Measurements from ENCODE around the gene KCP.

The KCP gene

GRCh38 chr7:128885370-128886187 lies 24.9 kb downstream of the KCP start:
- DNase-seq: no peak

GRCh38 chr7:128884561-128885369 lies 25.7 kb downstream of the KCP start:
- DNase-seq: no peak

- peak; percentile 5 for DNase-seq
Measured at GRCh38 chr7:128883622-128884448, 26.7 kb downstream of the KCP start.

DNA sequence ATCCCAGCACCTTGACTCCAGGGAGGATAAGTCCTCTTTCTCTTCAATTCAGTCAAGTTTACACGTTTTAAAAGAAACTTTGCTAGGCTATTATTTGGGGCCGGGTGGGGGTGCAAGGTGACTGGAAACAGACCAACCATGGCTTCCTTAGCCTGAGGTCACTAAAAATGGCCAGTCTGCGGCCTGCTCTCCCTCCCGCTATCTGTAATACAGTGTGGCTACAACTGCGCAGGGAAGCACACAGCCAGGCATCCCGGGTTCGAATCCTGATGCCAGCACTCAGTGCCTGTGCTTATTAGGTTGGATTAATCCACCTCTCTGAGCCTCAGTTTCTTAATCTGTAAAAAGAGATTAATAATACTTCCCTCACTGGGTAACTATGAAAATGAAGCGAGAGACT lies 28.4 kb downstream of the KCP start:
- no peak for DNase-seq

DNA sequence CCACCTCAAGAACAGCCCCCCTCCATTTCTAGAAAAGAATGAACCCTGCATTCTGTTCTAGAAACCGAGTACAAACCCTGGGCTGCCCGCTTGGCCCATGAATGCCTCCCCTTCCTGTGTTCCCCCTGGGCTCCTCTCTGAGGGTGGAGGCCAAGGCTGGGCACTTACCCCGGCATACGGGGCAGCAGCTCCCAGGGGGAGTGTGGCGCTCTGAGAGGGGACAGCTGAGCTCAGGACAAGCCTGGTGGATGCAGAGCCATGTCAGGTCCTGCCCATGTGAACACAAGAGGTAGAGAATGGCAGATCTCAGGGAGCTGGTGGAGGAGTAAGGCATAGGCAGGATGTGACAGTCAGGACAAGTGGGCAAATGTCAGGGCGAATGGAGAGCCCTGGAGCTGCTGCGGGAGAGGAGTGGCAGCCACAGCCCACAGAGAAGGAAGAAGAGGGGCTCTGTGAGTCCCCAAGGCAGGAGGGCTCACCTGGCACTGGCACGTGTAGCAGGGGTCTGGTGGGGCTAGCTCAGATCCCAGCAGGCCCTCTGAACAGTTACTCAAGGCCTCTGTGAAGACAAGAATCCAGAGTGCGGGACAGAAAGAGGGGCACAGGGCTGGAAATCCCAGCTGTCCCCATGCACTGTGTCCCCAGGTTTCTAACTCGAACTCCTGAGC lies 28.9 kb downstream of the KCP start:
- no peak for DNase-seq

GRCh38 chr7:128880791-128881457 lies 29.6 kb downstream of the KCP start:
- DNase-seq: no peak

GRCh38 chr7:128879939-128880746 lies 30.4 kb downstream of the KCP start:
- peak; percentile 29 for DNase-seq

GRCh38 chr7:128879461-128879938 lies 31.0 kb downstream of the KCP start:
- DNase-seq: no peak

DNA sequence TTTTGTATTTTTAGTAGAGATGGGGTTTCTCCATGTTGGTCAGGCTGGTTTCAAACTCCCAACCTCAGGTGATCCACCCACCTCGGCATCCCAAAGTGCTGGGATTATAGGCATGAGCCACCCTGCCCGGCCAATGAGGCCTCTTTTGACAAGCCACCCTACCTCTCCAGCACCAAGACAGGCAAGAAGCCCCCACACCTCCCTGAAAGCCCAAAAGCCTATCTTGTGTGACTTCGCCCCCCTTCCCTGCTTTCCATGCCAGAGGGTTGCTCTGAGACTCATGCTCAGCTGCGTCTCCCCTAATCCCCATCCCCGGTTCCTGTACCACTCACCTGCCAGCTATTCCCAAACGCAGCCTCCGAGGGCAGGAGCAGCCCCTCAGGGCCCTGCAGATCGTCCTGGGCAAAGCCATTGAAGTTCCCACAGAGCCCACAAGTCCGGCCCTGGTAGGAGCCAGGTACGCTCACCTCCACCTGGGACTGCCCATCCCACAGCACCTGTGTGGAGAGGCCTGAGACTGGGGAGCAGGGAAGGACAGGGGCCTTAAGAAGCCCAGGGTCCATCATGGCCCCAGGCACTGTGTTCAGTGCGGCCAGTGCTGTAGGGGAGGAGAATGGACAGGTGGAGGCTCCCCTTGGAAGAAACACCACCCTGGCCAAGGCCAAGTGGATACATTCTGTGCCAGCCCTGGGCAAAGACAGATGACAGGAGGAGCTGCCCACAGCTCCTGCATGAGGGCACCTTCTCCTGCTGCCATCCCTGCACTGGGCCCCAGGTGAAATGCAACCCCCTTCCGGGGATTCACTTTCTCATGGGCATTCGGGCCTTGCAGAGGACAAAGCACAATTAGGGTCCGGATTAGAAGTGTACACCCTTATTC lies 32.0 kb downstream of the KCP start:
- no peak for DNase-seq

GRCh38 chr7:128877756-128878120 lies 32.8 kb downstream of the KCP start:
- DNase-seq: no peak

DNA sequence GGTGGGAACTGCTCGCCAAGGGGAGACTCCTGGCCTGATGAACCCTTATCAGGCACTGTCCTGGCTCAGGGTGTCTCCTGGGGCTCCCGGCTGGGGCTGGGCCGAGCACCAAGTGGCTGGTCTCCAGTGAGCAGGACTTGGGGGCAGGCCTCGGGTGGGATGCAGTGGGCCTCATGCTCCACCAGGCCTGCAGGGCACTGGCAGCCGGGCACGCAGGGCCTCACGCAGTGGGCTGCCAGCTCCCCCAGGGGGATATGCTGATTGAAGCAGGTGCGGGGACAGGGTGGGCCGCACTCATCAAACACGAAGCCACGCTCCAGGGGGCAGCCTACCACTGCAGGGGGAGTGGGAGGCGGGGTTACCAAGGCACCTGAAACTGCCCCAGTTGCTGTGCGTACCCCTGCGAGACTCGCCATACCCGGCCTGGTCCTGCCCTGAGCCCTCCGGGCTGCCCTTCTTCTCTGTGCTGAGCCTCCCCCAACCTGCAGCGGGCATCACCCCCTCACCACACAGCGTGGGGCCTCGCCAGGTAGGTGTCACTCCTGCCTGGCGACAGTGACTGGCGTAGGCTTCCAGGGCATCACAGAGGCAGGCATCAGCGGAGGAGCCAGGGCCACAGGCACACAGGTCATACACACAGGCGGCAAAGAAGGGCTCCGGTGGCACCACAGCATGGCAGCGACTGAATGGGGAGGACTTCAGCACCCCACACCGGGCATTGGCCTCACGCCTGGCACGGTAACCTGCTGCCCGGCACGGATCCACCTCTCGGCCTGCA lies 33.3 kb downstream of the KCP start:
- no peak for DNase-seq

GRCh38 chr7:128876586-128876977 lies 33.9 kb downstream of the KCP start:
- no peak for DNase-seq

- no peak for DNase-seq
Measured at GRCh38 chr7:128876127-128876526, 34.4 kb downstream of the KCP start.

GRCh38 chr7:128875523-128875948 lies 35.0 kb downstream of the KCP start:
- DNase-seq: no peak

DNA sequence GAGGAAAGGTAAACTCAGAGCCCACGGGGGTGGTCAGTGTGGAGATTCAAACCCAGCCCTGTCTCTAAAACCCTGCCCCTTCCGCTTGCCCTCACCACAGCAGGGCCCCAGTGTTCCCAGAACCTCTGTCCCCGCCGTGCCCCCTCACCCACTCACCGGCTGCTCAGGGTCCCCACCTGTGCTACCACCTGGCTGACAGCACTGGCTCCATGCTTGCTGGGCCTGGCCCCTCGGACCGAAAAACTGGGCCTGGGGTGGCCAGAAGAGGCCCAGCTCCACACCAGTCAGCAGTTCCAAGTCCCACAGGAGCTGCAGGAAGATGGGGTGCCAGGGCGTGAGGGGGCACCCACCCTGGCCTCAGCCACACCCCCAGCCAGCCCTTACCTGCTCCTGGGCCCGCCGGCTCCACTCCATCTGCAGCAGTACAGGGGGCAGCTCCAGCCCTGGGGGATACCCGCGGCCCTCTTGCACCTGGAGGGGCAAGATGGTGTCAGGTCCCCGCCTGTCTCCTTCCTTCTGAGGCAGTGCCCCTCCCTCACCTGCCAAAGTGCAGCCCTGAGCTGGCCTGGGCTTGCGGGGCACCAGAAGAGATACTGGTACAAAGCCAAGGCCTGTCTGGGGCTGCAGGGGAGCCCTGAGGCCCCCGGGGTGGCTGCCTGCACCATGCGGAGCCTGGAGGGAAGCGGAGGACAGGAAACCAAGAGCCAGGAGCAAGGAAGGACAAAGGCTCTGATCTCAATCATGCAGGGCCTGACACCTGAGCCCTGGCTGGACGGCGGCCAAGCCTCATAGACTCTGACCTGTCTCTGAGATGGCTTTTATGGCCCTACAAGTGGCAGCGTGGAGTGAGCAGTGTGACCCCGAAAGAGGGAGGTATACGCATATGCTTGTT lies 36.1 kb downstream of the KCP start:
- no peak for DNase-seq

DNA sequence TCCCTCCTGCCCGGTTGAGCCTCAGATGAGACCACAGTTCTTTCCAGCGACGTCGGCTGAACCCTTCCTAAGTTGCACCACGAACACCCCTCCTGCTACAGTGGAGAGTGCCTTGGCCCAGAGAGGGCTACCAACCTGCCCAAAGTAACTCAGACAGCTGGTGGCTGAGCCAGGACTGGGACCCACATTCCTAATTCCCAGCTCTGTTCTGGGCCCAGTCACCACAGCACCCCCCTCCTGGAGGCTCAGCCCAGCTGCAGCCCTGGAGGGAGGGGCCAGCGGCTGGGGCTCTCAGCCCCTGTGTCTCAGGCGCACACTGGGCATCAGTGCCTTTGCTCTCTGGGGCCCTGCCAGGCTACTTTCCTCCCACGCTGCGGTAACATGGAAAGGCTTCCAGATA lies 37.3 kb downstream of the KCP start:
- DNase-seq: no peak

DNA sequence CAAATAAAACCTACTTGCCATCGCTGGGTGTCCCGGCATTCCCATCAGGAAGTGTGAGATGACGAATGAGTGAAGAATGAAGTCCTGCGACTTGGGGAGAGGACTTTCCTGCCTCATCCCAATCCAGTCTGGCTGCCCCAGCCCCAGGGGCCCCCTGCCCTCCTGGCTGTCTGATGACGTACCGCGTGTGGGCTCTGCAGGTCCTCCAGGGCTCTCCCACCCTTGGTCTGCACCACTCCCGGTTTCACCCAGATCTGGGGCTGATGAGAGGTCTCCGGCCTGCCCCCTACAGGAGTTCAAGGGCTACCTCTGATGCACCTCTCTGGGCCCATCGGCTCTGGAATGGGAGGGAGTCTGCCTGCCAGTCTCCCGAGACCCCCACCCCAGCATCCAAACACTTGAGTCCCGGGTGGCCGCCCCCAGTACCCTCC lies 38.1 kb downstream of the KCP start:
- DNase-seq: no peak

DNA sequence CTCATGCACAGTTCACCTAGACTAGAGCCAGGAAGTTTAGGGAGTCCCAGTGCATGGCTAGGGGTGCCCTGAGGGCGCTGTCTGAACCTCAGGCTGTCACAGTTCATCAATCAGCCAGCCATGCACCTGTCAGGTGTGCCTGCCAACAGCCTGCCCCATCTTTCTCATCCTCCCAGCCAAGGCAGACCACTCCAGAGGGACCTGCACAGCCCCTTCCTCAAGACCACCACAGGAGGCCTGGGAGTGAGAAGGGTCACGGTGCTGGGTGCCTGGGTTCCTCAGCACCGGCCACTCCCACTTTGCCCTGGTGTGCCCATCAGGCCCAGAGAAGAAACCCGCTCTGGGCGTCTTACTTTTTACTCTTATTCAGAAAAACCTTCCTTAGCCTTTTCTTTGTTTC lies 39.5 kb downstream of the KCP start:
- no peak for DNase-seq

Measured in SHP77 treated with DMSO at 0.1 percent for 48 hours (cell line).